ENCODE measurements around the gene NCL. TPM values are rescaled to one million over a fixed set of nuclear protein-coding genes. Genes with fewer than 3 reads are reported as not detected.

NCL gene
- total and polyA plus RNA-seq, 2 of the 13 experiments (the other 11 are each of a cell fraction or from before 2014, with no cell fraction given), result 105 to 779 TPM

DNA sequence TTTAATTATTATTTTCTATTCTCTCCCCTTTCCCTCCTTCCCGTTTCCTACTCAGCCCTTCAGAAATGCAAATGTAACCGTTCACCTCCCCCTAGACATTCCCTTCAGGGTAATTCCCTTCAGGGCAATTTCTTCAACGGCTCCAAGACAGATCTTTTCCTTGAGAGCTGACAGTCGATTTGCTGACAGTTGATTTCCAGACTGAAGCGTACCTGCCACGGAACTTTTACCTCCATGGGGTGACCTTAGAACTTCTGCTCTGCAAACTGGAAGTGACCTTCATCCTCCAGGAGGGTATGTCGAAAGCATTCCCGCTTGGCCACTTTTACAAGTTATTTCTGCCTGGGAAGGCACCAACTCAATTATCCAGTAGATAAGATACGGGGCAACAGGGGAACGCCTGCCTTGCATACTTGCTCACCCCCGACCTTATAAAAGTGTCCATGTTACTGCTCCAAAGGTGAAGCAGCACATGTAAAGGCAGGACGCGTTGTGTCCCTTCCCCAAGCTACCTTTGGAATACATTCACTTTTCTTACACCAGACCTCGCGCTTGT, 50.3 kb downstream of the NCL start (continued):
- TF ChIP-seq ARID4A (CRISPR knock-in tag; IDR thresholded peaks at IDR 0.05; ENCODE audit: borderline replicate concordance) (peak; percentile 55; the same call in 1 of the 2 replicates), ZMAT3 (CRISPR knock-in tag; conservative IDR thresholded peaks at IDR 0.05) (peak; percentile 59; the same call in 1 of the 2 replicates), ZNF766 (CRISPR knock-in tag; IDR thresholded peaks at IDR 0.05; ENCODE audit: borderline replicate concordance) (no peak), HDAC2 (CRISPR knock-in tag; IDR thresholded peaks at IDR 0.05) (peak; percentile 71; the same call in 1 of the 2 replicates), ZNF225 (CRISPR knock-in tag; IDR thresholded peaks at IDR 0.05) (no peak), ZNF530 (CRISPR knock-in tag; IDR thresholded peaks at IDR 0.05; ENCODE audit: low read depth) (no peak), AGO1 (IDR thresholded peaks at IDR 0.05; ENCODE audit: low read depth, low read length, poor library complexity, severe bottlenecking) (no peak), HDAC1 (CRISPR knock-in tag; IDR thresholded peaks at IDR 0.05) (peak; percentile 59), ZSCAN12 (CRISPR knock-in tag; IDR thresholded peaks at IDR 0.05) (no peak), BCL6 (CRISPR knock-in tag; IDR thresholded peaks at IDR 0.05) (peak; percentile 77), RBAK (CRISPR knock-in tag; IDR thresholded peaks at IDR 0.05) (0 out of 2 replicates have a peak, but pooled peaks have one; percentile 44), ZNF414 (CRISPR knock-in tag; IDR thresholded peaks at IDR 0.05) (0 out of 2 replicates have a peak, but pooled peaks have one; percentile 47), RELA (CRISPR knock-in tag; IDR thresholded peaks at IDR 0.05) (no peak), ZBTB3 (CRISPR knock-in tag; IDR thresholded peaks at IDR 0.05; ENCODE audit: borderline replicate concordance, low read depth) (no peak), ERF (CRISPR knock-in tag; IDR thresholded peaks at IDR 0.05) (peak; percentile 67; the same call in 1 of the 2 replicates), SP5 (CRISPR knock-in tag; IDR thresholded peaks at IDR 0.05; ENCODE audit: borderline replicate concordance, low read depth) (no peak), ZNF232 (CRISPR knock-in tag; IDR thresholded peaks at IDR 0.05; ENCODE audit: borderline replicate concordance) (0 out of 2 replicates have a peak, but pooled peaks have one; percentile 61), TRIM24 (CRISPR knock-in tag; IDR thresholded peaks at IDR 0.05) (no peak), KMT2B (CRISPR knock-in tag; IDR thresholded peaks at IDR 0.05) (peak; percentile 47; the same call in 1 of the 2 replicates)
- TF ChIP-seq, protein P1, sequence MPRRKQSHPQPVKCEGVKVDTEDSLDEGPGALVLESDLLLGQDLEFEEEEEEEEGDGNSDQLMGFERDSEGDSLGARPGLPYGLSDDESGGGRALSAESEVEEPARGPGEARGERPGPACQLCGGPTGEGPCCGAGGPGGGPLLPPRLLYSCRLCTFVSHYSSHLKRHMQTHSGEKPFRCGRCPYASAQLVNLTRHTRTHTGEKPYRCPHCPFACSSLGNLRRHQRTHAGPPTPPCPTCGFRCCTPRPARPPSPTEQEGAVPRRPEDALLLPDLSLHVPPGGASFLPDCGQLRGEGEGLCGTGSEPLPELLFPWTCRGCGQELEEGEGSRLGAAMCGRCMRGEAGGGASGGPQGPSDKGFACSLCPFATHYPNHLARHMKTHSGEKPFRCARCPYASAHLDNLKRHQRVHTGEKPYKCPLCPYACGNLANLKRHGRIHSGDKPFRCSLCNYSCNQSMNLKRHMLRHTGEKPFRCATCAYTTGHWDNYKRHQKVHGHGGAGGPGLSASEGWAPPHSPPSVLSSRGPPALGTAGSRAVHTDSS (CRISPR knock-in tag; conservative IDR thresholded peaks at IDR 0.05), result no peak
- TF ChIP-seq, protein P2, sequence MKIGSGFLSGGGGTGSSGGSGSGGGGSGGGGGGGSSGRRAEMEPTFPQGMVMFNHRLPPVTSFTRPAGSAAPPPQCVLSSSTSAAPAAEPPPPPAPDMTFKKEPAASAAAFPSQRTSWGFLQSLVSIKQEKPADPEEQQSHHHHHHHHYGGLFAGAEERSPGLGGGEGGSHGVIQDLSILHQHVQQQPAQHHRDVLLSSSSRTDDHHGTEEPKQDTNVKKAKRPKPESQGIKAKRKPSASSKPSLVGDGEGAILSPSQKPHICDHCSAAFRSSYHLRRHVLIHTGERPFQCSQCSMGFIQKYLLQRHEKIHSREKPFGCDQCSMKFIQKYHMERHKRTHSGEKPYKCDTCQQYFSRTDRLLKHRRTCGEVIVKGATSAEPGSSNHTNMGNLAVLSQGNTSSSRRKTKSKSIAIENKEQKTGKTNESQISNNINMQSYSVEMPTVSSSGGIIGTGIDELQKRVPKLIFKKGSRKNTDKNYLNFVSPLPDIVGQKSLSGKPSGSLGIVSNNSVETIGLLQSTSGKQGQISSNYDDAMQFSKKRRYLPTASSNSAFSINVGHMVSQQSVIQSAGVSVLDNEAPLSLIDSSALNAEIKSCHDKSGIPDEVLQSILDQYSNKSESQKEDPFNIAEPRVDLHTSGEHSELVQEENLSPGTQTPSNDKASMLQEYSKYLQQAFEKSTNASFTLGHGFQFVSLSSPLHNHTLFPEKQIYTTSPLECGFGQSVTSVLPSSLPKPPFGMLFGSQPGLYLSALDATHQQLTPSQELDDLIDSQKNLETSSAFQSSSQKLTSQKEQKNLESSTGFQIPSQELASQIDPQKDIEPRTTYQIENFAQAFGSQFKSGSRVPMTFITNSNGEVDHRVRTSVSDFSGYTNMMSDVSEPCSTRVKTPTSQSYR (CRISPR knock-in tag; IDR thresholded peaks at IDR 0.05; ENCODE audit: borderline replicate concordance), result peak; percentile 9; the same call in 1 of the 2 replicates

Measured in HepG2 (cell line).